GM19193 (cell line): ENCODE measurements around the gene SYT11.

Experiments
- POLR2A ChIP-seq: IDR thresholded peaks from 4 replicates; pipeline ENCODE4 v1.6.1; 2011; ENCODE audit not compliant: insufficient read depth, insufficient read length; ENCODE audit errors: extremely low read depth

Gene SYT11

DNA sequence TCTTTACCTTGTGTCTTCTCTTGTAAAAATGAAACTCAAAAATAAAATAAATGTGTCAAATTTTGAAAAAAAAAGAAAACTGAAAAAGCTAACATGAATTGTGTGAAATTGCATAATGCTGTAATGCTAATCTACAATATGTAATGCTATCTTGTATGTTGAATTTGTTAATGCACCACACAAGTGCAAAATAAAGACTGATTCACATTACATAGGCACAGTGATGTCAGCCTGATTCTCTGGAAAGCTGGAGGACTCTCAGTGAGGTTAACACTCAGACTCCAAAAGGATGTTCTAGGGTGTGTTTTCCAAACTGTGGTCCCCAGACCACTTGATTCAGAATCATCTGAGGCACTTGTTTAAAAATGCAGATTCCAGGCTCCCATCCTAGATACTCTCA is 25.6 kb downstream of the SYT11 start:
- TF ChIP-seq POLR2A, result no peak

DNA sequence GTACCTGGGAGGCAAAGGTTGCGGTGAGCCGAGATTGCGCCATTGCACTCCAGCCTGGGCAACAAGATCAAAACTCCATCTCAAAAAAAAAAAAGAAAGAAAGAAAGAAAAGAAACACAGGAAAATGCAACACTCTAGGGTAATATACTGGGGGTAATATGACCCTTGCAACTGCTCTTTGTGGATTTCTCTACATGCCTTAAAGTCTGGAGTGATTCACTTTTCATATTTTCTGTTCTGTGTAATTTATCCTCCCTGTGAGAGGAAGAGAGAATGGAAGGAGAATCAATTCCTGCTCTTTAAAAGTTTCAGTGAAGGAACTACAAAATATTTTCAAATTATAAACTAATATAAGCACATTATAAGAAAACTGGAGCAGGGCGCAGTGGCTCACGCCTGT is 29.1 kb downstream of the SYT11 start:
- no peak for TF ChIP-seq POLR2A

DNA sequence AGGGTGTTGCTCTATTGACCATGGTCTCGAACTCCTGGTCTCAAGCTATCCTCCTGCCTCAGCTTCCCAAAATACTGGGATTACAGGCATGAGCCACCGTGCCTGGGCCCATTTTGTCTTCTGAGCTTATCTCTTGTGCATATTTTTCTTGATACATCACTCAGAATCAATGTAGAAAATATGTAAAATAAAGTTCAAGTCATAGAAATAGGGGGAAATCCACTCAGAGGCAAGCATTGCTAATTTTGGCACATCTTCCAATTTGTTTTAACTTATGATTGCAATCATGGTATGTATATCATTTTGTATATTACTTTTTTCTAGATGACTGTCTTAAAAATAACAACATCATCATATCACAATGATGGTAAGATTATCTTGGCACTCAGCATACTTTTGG is 30.2 kb downstream of the SYT11 start:
- TF ChIP-seq POLR2A, result no peak

GRCh38 chr1:155890251-155890650 is 30.9 kb downstream of the SYT11 start:
- TF ChIP-seq POLR2A, result no peak

DNA sequence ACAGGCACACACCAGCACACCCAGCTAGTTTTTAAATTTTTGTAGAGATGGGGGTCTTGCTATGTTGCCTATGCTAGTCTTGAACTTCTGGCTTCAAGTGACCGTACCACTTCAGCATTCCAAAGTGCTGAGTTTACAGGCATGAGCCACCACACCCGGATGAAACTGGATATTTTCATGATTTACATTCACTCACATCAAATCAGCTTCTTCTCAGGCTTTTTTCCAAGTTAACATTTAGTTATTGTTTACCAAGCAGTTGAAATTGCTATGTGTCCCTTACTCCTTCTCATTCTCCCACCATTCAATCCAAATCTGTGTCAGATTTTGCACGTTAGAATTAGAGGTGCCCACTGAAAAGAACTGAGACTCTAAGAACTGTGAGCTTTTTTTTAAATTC is 33.4 kb downstream of the SYT11 start:
- no peak for TF ChIP-seq POLR2A

GRCh38 chr1:155893389-155894142 is 34.2 kb downstream of the SYT11 start:
- no peak for TF ChIP-seq POLR2A

- TF ChIP-seq POLR2A, result no peak
Measured at GRCh38 chr1:155897746-155898145, 38.4 kb downstream of the SYT11 start.

DNA sequence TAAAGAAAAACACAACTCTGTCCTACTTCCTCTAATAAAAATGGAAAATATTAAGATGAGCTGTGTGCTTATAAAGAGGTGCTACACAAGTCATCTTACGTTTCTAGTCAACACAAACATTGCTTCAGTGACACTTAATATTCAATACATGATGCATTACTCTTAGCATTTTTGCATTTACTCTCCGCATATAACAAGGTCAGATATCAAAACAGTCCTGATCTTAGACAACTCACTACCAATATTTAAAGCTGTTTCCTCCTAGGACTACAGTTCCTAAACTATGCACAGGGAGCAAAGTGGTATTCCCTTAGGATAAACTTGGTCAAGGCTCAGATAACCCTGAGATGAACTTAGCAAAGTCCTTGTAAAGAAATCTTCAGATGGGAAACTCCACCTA is 39.5 kb downstream of the SYT11 start:
- TF ChIP-seq POLR2A, result no peak

DNA sequence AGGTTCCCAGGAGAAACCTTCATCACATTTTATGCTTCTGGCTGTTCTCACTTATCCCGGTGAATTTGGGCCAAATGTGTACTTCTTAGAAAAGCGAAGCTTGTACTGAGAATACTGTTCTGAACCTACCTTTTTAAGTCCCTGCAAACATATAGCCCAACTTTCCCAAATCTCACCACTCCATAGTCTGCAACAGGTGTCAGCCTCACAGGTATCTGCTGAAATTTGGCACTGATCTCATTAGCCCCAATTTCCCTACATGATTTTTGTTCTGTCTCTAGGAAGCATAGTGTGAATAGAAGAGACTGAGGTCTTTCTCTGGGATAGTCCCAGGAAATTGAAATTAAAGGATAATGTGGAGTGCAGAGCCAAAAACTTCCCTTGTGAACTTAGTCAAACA is 40.3 kb downstream of the SYT11 start:
- no peak for TF ChIP-seq POLR2A

- no peak for TF ChIP-seq POLR2A
Measured at GRCh38 chr1:155900161-155900560, 40.8 kb downstream of the SYT11 start.

DNA sequence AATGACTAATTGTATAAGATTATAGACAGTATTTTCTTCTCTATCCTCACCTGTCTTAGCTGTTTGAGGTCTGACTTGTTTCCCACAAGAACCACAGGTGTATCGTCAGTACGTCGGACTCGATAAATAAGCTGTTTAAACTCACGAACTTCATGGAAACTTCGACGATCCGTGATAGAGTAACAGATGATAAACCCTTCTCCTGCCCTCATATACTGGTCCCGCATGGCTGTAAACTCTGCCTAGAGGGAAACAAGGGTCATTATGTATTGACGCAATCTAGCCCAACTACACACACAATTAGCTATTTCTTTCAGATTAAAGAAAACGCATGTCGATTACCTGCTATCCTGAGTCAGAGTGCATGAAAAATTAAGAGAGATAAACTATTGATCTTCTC is 44.9 kb downstream of the SYT11 start:
- no peak for TF ChIP-seq POLR2A

- no peak for TF ChIP-seq POLR2A
Measured at GRCh38 chr1:155909894-155910293, 50.5 kb downstream of the SYT11 start.

DNA sequence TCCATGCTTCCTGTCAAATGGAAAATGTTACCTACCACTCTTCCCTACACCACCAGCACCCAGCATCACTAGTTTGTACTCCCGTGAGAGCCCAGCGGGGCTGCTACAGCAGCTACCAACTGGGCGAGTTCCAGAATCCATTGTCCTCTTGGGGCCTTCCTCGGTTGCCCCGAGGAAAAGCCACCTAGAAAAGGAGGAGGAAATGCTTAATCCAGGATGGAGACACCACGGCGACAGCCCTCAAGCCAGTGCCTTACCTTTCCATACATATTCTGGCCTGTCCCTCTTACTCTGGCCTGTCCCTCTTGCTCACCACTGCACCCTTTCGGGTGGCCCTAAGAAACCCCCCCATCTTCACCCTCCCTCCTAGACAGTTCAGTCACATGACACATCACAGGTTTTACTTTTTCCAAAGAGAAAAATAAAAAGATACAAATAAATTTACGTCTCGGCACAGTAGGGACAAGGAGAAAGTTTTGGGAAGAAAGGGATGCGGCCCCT is 51.3 kb downstream of the SYT11 start:
- no peak for TF ChIP-seq POLR2A

- peak; percentile 76 for TF ChIP-seq POLR2A
Measured at GRCh38 chr1:155911156-155912055, 52.0 kb downstream of the SYT11 start, which contains the start of gene RIT1. Gene RIT1, minus strand, starts transcription at chr1:155911349. Its CDS starts 588 bp downstream, at chr1:155910761.

DNA sequence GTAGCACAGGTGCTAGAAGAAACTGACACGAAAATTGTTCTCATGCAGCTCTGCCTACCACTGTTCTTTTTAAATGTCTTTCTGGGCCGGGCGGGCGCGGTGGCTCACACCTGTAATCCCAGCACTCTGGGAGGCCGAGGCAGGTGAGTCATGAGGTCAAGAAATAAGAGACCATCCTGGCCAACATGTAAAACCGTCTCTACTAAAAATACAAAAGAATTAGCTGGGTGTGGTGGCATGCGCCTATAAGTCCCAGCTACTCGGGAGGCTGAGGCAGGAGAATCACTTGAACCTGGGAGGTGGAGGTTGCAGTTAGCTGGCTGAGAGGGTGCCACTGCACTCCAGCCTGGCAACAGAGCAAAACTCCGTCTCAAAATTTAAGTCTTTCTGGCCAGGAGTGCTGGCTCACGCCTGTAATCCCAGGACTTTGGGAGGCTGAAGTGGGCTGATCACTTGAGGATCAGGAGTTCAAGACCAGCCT is 52.7 kb downstream of the SYT11 start:
- no peak for TF ChIP-seq POLR2A
